GM21526 (cell line): ENCODE results near the gene MAPT.
"Not testable (repeated sequence)": the region's sequence is repeated elsewhere in the genome, so short reads cannot be mapped to it uniquely, and the experiment has no call there.

Source experiments
- ATAC-seq: cut with Tn5 transposase; IDR thresholded peaks from one replicate; pipeline ENCODE4 v1.9.1; 2021; ENCODE audit warnings: moderate library complexity; ENCODE audit not compliant: unreplicated experiment, low FRiP score

MAPT gene

DNA sequence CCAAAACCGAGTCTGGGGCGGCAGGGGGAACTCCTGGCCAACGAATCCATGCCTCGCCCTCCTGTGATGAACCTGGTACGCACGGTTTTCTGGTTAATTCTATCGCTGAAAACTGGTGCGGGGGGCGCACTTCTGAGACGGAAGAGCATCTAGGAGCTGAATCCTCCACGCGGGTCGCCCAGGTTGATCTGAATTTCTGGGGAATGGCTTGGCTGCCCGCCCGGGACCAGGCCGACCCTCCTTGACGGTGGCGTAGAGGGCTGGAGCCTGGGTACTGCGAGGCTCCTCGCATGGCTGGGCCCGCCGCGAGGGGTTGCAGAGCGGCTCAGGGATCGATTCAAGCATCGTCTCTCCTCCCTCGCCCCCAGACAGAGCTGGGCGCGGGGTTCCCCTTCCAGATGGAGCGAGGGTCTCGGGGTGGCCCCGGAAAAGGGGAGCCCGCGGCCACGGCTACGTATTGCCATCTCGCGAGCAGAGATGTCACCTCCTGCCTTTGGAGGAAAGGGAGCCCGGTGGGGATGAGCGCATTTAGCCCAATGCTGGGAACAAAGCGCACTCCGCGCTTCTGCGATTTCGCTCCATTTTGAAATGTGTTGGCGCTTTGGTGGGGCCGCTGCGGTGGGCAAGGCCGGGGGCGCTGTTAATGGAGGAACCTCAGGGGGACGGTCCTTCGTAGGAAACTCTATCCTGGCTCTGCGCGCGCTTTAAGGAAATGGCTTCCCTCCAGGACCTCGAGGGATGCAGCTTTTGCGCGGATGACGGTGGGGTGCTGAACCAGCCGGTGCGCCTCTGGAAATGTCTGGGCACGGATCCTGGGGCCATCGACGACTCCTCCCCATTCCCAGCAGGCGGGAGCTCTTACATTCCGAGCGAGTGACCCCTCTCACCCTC, 2.7 kb downstream of the MAPT start:
- ATAC-seq, result no peak

GRCh38 chr17:45900136-45900535, 5.8 kb downstream of the MAPT start:
- ATAC-seq, result no peak

DNA sequence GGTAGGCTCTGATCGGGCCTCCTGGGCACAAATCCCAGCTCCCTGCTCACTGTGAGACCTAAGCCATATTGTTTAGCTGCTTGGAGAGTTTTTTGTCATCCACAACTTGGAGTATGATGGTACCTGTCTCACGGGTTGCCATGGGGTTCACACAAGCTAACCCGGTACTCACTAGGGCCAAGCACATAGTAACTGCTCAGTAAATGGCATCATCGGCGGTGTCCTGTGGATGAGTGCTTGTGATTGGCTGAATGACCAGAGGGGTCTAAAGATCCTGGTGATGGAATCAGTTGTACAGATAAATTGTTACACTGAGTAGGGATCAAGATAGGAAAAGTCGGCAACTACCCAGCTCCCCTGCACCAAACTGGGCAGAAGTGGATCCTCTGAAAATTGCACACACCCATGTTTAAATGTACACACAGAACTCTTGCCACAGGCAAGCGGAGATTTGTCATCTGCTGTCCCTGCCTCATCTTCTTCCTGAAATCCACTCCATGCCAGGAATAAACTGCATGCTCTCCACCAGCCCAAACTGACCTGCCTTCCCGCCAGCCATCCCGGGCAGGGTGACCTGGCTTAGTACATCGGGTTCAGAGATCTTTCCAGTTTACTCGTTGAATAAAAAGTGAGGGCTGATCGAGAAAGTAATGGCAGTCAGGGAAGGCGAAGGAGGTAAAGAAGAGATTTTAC, 6.5 kb downstream of the MAPT start:
- no peak for ATAC-seq

DNA sequence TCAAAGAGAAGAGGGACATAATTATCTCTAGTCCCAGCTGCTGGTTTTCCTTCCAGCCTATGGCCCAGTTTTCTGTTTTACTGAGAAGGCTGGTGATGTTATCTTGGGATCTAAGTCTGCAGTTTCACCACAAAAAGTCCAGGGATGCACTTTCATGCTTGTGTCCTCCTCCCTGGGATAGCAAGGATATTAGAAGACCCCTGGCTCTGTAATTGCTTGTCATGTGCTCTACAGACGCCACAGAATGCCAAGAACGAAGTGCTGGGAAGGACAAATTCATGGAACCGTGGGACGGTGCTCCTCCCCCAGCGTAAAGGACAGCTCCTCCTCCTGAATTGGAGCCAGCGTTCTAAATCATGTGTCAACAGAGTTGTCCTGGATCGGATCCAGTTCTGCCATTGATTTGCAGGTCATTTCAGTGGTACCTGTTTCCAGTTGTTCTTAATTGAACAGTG, 8.6 kb downstream of the MAPT start:
- ATAC-seq, result no peak

DNA sequence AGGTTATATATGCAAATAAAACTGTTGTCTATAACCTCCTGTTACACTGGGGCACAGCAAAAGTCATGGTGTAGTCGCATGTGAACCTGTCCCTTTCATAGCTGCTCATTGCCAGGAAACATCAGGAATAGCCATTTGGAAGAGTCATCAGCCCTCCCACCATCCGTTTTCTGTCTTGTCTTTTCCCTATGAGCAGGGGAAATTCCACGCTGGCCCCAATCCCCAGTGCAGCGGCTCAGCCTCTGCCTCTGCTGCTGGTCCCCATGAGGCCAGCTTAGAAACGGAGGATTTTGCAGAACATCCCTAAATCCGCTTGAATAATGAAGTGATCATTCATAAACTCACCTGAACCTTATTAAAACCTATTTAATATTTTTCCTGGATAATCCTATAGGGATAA, 10.5 kb downstream of the MAPT start:
- no peak for ATAC-seq

DNA sequence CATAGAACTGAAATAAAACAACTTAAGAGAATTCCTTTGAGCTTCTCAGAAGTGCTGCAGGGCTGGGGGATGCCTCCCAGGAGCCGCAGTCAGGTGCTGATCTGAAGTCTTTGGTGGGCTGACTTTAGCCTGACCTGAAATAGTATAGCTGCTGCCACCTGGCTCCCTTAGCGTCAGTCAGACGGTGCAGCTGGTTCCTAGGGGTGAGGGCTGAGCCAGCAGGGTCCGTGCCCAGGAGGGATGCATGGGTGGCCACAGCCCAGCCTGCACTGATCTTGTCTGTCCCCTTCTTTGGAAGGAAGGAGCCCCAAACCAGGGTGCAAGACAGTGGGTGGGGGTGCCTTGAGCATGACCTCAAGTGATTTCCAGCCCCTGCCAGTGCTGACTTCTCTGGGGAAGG, 11.5 kb downstream of the MAPT start:
- no peak for ATAC-seq

DNA sequence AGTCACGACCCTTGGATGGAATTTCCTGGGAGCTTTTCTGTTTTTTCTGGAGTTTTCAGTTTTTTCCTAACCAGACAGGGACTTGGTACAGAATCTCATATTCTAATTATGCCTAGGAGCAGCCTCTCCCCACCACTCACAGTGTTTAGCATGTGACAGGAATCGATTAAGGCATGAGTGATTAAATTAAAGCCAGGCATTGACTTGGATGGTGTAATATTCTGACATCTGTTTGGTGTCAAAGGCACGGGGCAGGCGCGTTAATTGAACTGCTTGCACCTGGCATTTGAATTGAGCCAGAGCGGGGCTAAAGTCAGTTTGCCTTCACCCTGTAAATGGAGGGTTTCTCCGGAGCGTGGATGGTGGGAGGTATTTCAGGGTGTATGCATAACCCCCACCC, 11.9 kb downstream of the MAPT start:
- ATAC-seq, result no peak

GRCh38 chr17:45906927-45907622, 12.7 kb downstream of the MAPT start:
- ATAC-seq, result no peak

GRCh38 chr17:45907750-45908395, 13.5 kb downstream of the MAPT start:
- no peak for ATAC-seq

DNA sequence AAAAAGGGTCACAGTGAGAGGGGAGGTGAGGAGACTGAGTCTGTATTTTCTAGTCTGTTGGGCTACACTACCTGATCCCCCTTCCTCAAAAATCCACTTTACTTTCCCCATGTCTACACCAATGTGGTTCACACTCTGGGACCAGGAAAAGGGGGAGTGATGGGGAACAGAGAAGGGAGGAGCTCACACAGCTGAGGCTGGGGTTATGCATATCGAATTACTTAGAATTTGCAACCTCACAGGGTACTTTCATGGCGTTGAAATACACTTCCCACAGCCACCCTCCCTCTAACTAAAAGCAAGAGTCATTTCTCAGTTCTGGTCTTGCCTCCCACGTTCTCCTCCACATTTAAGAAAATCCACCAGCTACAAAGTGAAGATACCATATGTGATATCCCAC, 14.1 kb downstream of the MAPT start:
- ATAC-seq, result no peak

- no peak for ATAC-seq
Observed at GRCh38 chr17:45908935-45909334, 14.6 kb downstream of the MAPT start.

- no peak for ATAC-seq
Observed at GRCh38 chr17:45910667-45911066, 16.3 kb downstream of the MAPT start.

GRCh38 chr17:45912319-45912718, 18.0 kb downstream of the MAPT start:
- no peak for ATAC-seq

DNA sequence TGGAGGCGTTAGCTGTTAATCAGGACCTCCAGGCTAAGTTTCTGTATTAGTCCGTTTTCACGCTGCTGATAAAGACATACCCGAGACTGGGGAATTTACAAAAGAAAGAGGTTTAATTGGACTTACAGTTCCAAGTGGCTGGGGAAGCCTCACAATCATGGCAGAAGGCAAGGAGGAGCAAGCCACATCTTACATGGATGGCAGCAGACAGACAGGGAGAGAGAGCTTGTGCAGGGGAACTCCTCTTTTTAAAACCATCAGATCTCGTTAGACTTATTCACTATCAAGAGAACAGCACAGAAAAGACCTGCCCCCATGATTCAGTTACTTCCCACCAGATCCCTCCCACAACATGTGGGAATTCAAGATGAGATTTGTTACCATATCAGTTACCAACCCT, 18.7 kb downstream of the MAPT start:
- not testable (repeated sequence) for ATAC-seq

DNA sequence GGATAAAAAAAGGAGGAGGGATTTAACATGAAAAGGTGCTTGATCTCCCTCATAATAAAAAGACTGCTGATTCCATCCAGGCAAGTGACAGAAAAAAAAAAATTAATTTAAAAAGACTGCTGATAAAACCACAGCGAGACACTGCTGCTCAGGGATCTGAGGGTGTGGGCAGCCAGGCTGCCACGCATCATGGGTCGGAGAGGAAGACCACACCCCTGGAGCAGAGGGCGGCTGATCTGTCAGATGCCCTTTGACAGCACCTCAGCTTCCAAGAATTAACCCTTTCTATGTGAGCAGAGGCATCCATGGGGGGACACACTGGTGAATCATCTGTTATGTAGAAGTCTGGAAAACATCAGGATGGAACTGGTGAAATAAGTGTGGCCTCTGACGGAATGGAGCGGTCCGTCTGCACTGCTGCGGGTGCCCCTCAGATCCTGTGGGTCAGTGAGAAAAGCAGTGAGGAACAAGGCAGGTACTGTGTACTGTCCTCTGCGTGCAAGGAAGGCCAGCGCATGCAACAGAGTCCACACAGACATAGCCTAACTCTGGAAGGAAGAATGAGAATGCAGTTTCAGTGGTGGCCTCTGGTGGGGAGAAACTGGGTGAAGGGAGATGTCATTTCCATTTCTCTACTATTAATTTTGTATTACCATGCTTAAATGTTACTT, 19.8 kb downstream of the MAPT start:
- ATAC-seq, result no peak

DNA sequence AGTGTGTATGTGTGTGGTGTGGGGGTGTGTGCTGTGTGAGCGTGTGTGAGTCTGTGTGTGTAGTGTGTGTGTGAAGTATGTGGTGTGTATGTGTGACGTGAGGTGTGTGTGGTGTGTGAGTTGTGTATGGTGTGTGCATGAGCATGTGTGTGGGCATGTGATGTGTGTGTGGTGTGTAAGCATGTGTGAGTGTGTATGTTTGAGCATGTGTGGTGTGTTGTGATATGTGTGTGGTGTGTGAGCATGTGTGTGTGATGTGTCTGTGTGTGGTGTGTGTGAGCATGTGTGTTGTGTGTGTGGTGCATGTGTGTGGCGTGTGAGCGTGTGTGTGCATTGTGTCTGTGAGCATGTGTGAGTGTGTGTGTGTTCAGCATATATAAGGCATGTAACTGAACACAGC, 20.9 kb downstream of the MAPT start:
- no peak for ATAC-seq

- ATAC-seq, result no peak
Observed at GRCh38 chr17:45917081-45917480, 22.7 kb downstream of the MAPT start.

DNA sequence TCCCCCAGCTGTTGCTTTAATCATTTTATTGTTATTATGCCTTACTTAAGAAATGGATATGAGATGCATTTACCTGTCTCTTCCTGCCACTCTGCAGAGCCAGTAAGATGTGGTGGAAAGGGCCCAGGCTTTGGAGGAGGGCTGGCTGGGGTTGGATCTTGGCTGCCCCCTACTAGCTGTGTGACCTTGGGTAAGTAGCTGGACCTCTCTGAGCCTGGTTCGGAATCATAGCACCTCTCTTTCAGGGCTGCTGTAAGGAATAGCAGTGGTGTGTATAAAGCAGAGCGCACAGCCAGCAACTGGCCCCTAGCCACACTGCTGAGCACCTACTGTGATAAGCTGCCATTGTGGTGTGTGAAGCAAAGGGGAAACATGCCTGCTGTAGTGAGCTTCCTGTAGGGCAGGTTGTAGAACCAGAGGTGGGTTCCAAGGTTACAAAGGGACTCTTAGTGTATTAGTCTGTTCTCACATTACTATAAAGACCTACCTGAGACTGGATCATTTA, 23.9 kb downstream of the MAPT start:
- no peak for ATAC-seq

DNA sequence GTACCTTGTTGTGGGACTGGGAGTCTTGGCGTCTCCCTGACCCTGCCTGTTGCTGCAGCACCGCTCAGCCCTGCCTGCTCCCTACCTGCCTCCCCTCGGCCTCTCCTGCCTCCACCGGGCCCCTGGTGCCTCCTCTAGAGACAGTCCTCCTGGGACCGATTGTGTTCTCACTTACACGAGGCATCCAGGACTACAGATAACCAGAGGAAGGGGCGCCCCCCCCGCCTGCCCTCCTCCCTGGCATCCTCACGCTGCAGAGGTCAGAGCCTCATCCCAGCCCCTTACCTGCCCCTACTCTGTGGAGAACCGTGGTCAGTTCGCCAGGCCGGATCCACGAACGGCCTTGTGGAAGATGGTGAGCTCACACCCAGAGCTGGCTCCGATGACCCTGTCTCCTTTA, 24.8 kb downstream of the MAPT start:
- no peak for ATAC-seq

GRCh38 chr17:45920083-45920482, 25.7 kb downstream of the MAPT start:
- ATAC-seq, result no peak
